Tibial nerve (tissue), 4 donors: Measurements from ENCODE around the gene CHMP1B.

Experiments
- EP300 ChIP-seq, 2 donors: sonication (generic); formaldehyde crosslinking; IDR thresholded peaks; one replicate each; pipeline ENCODE4 v1.6.1; 2017; ENCODE audit warnings: antibody characterized with exemption in 2 of 2, mild to moderate bottlenecking in 1 of 2
- POLR2A ChIP-seq, 2 donors: fragments of 450-650 bp; IDR thresholded peaks; one replicate each; pipeline ENCODE4 v1.6.1; 2017; ENCODE audit warnings: antibody characterized with exemption in 2 of 2, mild to moderate bottlenecking in 2 of 2, moderate library complexity in 2 of 2
- TF ChIP-seq, protein P1 (sequence below), 5 experiments: fragments of 200-600 bp in 3 of 5; fragments of 450-650 bp in 2 of 5; sonication (generic) in 3 of 5; IDR thresholded peaks; one replicate each; pipeline ENCODE4 v1.5.1; 2016 to 2019; ENCODE audit warnings: antibody characterized with exemption in 5 of 5, mild to moderate bottlenecking in 3 of 5, moderate library complexity in 2 of 5

GRCh38 chr18:11859282-11859830 is 8.1 kb downstream of the CHMP1B start:
- TF ChIP-seq, protein P1, sequence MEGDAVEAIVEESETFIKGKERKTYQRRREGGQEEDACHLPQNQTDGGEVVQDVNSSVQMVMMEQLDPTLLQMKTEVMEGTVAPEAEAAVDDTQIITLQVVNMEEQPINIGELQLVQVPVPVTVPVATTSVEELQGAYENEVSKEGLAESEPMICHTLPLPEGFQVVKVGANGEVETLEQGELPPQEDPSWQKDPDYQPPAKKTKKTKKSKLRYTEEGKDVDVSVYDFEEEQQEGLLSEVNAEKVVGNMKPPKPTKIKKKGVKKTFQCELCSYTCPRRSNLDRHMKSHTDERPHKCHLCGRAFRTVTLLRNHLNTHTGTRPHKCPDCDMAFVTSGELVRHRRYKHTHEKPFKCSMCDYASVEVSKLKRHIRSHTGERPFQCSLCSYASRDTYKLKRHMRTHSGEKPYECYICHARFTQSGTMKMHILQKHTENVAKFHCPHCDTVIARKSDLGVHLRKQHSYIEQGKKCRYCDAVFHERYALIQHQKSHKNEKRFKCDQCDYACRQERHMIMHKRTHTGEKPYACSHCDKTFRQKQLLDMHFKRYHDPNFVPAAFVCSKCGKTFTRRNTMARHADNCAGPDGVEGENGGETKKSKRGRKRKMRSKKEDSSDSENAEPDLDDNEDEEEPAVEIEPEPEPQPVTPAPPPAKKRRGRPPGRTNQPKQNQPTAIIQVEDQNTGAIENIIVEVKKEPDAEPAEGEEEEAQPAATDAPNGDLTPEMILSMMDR (IDR thresholded peaks at IDR 0.05) = no peak
- TF ChIP-seq EP300 (IDR thresholded peaks at IDR 0.05) (no peak), POLR2A (IDR thresholded peaks at IDR 0.05) (no peak)
